HepG2 (cell line): ENCODE results near the gene GPR176. TPM values are rescaled to one million over a fixed set of nuclear protein-coding genes. Genes with fewer than 3 reads are reported as not detected.

ENCODE experiments used
- HOXA5 ChIP-seq: sonication (generic); formaldehyde crosslinking; IDR thresholded peaks from 2 replicates; pipeline ENCODE4 v1.4.0; 2020; ENCODE audit warnings: missing genetic modification reagents
- HOXD1 ChIP-seq: sonication (generic); formaldehyde crosslinking; IDR thresholded peaks from 2 replicates; pipeline ENCODE4 v1.5.0; 2020; ENCODE audit warnings: missing genetic modification reagents
- KDM1A ChIP-seq: IDR thresholded peaks from 2 replicates; pipeline ENCODE4 v1.6.1; 2016; ENCODE audit warnings: missing compliant biosample characterization
- MTF2 ChIP-seq: sonication (generic); formaldehyde crosslinking; IDR thresholded peaks from 2 replicates; pipeline ENCODE4 v1.5.0; 2020; ENCODE audit warnings: missing genetic modification reagents, borderline replicate concordance
- ZKSCAN5 ChIP-seq: sonication (generic); formaldehyde crosslinking; IDR thresholded peaks from 2 replicates; pipeline ENCODE4 v1.5.1; 2020; ENCODE audit warnings: mild to moderate bottlenecking, missing genetic modification reagents
- ZNF224 ChIP-seq: sonication (generic); formaldehyde crosslinking; IDR thresholded peaks from 2 replicates; pipeline ENCODE4 v1.5.0; 2020; ENCODE audit warnings: mild to moderate bottlenecking, missing genetic modification reagents
- ZNF607 ChIP-seq: sonication (generic); formaldehyde crosslinking; IDR thresholded peaks from 2 replicates; pipeline ENCODE4 v1.5.1; 2020; ENCODE audit warnings: missing genetic modification reagents, mild to moderate bottlenecking, borderline replicate concordance
- polyA plus RNA-seq, 8 experiments: library from polyadenylated mRNA; depleted of rRNA in 3 of 8; stranded (reverse) in 7 of 8; unstranded in 1 of 8; fragments of >200 nt; fragmentation: Illumina TruSeq in 4 of 8; extraction: Trizol in 4 of 8; gene quantifications; 2 replicates each; pipeline versions ENCODE4 v1.2.1 to v1.2.3, GENCODE V29; 2011 to 2016; ENCODE audit warnings: low read depth in 4 of 8, missing spikeins in 1 of 8, mixed read lengths in 1 of 8; ENCODE audit not compliant: insufficient read depth in 1 of 8
- total RNA-seq, 5 experiments: library from RNA; depleted of rRNA; stranded (reverse); fragments of >200 nt; fragmentation: Illumina TruSeq; extraction: Trizol; gene quantifications; 2 replicates each; pipeline ENCODE4 v1.2.3, GENCODE V29; 2016; ENCODE audit warnings: low read depth in 1 of 5
- TF ChIP-seq, protein P1 (sequence below): sonication (generic); formaldehyde crosslinking; IDR thresholded peaks from 2 replicates; pipeline ENCODE4 v1.4.0; 2020; ENCODE audit warnings: missing genetic modification reagents
- TF ChIP-seq, protein P2 (sequence below): sonication (generic); formaldehyde crosslinking; IDR thresholded peaks from 2 replicates; pipeline ENCODE4 v1.4.0; 2020; ENCODE audit warnings: missing genetic modification reagents
- TF ChIP-seq, protein P3 (sequence below): IDR thresholded peaks from 2 replicates; pipeline ENCODE4 v1.6.1; 2016; ENCODE audit warnings: missing compliant biosample characterization, missing genetic modification reagents, borderline replicate concordance
- TF ChIP-seq, protein P4 (sequence below): IDR thresholded peaks from 2 replicates; pipeline ENCODE4 v1.6.1; 2016; ENCODE audit warnings: missing biosample characterization, missing genetic modification reagents, low read depth
- TF ChIP-seq, protein P5 (sequence below): sonication (generic); formaldehyde crosslinking; IDR thresholded peaks from 2 replicates; pipeline ENCODE4 v1.4.0; 2020; ENCODE audit warnings: low read depth, mild to moderate bottlenecking, missing genetic modification reagents
- TF ChIP-seq, protein P6 (sequence below): sonication (generic); formaldehyde crosslinking; IDR thresholded peaks from 2 replicates; pipeline ENCODE4 v1.5.0; 2020; ENCODE audit warnings: mild to moderate bottlenecking, missing genetic modification reagents

Gene GPR176
- total and polyA plus RNA-seq, 2 of the 13 experiments (the other 11 are each of a cell fraction or from before 2014, with no cell fraction given): 0.11 to 0.20 TPM

DNA sequence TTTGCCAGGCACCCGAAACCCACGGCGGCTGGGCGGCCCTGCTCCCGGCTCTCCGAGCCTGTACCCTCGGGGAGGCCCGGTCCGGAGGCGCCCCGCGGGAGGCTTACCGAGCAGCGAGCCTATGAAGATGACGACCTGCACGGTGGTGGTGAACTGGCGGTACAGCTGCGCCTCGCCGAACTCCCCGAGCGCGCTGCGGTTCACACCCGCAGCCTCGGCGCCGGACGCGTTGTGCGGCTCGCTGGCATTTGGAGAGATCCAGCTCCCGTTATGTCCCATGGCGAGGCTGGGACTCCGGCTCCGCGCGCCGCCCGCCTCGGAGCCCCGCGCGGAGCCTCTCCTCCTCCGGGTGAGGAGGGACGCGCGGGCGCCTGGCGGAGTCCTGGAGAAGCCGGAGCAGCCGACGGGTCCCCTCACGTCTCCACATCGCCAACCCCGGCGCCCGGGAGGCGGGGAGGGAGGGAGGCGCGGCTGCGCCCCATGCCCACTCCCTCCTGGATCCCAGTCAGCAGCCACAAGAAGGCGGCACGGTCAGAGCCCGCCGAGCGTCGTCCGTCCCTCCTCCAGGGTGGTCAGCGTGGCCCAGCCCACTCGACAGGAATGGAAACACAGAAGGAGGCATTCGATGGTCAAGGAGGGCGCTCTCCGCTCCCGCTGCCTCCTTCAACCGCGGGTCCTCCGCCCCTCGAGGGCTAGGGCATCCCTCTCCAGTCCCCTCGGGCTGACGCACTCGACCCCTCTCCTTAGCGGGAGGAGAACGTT is at the start of gene GPR176 (continued):
- TF ChIP-seq, protein P1, sequence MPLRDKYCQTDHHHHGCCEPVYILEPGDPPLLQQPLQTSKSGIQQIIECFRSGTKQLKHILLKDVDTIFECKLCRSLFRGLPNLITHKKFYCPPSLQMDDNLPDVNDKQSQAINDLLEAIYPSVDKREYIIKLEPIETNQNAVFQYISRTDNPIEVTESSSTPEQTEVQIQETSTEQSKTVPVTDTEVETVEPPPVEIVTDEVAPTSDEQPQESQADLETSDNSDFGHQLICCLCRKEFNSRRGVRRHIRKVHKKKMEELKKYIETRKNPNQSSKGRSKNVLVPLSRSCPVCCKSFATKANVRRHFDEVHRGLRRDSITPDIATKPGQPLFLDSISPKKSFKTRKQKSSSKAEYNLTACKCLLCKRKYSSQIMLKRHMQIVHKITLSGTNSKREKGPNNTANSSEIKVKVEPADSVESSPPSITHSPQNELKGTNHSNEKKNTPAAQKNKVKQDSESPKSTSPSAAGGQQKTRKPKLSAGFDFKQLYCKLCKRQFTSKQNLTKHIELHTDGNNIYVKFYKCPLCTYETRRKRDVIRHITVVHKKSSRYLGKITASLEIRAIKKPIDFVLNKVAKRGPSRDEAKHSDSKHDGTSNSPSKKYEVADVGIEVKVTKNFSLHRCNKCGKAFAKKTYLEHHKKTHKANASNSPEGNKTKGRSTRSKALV (CRISPR knock-in tag): peak; percentile 98
- no peak for TF ChIP-seq KDM1A (CRISPR knock-in tag)
- TF ChIP-seq, protein P2, sequence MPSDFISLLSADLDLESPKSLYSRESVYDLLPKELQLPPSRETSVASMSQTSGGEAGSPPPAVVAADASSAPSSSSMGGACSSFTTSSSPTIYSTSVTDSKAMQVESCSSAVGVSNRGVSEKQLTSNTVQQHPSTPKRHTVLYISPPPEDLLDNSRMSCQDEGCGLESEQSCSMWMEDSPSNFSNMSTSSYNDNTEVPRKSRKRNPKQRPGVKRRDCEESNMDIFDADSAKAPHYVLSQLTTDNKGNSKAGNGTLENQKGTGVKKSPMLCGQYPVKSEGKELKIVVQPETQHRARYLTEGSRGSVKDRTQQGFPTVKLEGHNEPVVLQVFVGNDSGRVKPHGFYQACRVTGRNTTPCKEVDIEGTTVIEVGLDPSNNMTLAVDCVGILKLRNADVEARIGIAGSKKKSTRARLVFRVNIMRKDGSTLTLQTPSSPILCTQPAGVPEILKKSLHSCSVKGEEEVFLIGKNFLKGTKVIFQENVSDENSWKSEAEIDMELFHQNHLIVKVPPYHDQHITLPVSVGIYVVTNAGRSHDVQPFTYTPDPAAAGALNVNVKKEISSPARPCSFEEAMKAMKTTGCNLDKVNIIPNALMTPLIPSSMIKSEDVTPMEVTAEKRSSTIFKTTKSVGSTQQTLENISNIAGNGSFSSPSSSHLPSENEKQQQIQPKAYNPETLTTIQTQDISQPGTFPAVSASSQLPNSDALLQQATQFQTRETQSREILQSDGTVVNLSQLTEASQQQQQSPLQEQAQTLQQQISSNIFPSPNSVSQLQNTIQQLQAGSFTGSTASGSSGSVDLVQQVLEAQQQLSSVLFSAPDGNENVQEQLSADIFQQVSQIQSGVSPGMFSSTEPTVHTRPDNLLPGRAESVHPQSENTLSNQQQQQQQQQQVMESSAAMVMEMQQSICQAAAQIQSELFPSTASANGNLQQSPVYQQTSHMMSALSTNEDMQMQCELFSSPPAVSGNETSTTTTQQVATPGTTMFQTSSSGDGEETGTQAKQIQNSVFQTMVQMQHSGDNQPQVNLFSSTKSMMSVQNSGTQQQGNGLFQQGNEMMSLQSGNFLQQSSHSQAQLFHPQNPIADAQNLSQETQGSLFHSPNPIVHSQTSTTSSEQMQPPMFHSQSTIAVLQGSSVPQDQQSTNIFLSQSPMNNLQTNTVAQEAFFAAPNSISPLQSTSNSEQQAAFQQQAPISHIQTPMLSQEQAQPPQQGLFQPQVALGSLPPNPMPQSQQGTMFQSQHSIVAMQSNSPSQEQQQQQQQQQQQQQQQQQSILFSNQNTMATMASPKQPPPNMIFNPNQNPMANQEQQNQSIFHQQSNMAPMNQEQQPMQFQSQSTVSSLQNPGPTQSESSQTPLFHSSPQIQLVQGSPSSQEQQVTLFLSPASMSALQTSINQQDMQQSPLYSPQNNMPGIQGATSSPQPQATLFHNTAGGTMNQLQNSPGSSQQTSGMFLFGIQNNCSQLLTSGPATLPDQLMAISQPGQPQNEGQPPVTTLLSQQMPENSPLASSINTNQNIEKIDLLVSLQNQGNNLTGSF (CRISPR knock-in tag): no peak
- peak; percentile 13; the same call in 1 of the 2 replicates for TF ChIP-seq ZNF607
- TF ChIP-seq ZNF224 (CRISPR knock-in tag): 0 out of 2 replicates have a peak, but pooled peaks have one; percentile 14
- TF ChIP-seq HOXA5 (CRISPR knock-in tag): no peak; the same call in 1 of the 2 replicates
- peak; percentile 2; the same call in 1 of the 2 replicates for TF ChIP-seq MTF2 (CRISPR knock-in tag)
- TF ChIP-seq HOXD1 (CRISPR knock-in tag): no peak
- TF ChIP-seq, protein P3, sequence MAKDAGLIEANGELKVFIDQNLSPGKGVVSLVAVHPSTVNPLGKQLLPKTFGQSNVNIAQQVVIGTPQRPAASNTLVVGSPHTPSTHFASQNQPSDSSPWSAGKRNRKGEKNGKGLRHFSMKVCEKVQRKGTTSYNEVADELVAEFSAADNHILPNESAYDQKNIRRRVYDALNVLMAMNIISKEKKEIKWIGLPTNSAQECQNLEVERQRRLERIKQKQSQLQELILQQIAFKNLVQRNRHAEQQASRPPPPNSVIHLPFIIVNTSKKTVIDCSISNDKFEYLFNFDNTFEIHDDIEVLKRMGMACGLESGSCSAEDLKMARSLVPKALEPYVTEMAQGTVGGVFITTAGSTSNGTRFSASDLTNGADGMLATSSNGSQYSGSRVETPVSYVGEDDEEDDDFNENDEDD (CRISPR knock-in tag): no peak
- TF ChIP-seq, protein P4, sequence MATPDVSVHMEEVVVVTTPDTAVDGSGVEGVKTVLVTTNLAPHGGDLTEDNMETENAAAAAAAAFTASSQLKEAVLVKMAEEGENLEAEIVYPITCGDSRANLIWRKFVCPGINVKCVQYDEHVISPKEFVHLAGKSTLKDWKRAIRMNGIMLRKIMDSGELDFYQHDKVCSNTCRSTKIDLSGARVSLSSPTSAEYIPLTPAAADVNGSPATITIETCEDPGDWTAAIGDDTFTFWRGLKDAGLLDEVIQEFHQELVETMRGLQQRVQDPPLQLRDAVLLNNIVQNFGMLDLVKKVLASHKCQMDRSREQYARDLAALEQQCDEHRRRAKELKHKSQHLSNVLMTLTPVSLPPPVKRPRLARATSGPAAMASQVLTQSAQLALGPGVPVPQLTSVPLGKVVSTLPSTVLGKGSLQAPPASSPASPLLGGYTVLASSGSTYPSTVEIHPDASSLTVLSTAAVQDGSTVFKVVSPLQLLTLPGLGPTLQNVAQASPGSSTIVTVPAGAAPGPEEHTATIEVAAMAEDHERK: no peak
- TF ChIP-seq, protein P5, sequence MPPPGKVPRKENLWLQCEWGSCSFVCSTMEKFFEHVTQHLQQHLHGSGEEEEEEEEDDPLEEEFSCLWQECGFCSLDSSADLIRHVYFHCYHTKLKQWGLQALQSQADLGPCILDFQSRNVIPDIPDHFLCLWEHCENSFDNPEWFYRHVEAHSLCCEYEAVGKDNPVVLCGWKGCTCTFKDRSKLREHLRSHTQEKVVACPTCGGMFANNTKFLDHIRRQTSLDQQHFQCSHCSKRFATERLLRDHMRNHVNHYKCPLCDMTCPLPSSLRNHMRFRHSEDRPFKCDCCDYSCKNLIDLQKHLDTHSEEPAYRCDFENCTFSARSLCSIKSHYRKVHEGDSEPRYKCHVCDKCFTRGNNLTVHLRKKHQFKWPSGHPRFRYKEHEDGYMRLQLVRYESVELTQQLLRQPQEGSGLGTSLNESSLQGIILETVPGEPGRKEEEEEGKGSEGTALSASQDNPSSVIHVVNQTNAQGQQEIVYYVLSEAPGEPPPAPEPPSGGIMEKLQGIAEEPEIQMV (CRISPR knock-in tag): no peak
- TF ChIP-seq ZKSCAN5 (CRISPR knock-in tag): no peak
- TF ChIP-seq, protein P6, sequence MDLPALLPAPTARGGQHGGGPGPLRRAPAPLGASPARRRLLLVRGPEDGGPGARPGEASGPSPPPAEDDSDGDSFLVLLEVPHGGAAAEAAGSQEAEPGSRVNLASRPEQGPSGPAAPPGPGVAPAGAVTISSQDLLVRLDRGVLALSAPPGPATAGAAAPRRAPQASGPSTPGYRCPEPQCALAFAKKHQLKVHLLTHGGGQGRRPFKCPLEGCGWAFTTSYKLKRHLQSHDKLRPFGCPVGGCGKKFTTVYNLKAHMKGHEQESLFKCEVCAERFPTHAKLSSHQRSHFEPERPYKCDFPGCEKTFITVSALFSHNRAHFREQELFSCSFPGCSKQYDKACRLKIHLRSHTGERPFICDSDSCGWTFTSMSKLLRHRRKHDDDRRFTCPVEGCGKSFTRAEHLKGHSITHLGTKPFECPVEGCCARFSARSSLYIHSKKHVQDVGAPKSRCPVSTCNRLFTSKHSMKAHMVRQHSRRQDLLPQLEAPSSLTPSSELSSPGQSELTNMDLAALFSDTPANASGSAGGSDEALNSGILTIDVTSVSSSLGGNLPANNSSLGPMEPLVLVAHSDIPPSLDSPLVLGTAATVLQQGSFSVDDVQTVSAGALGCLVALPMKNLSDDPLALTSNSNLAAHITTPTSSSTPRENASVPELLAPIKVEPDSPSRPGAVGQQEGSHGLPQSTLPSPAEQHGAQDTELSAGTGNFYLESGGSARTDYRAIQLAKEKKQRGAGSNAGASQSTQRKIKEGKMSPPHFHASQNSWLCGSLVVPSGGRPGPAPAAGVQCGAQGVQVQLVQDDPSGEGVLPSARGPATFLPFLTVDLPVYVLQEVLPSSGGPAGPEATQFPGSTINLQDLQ (CRISPR knock-in tag): no peak
